ENCODE measurements around the gene SIMC1. TPM values are rescaled to one million over a fixed set of nuclear protein-coding genes. Genes with fewer than 3 reads are reported as not detected.

The SIMC1 gene
- total RNA-seq, 1 experiment from 2014 or later = 17.7 TPM

- DNase-seq (ENCODE audit: low spot score) = peak; percentile 91
These were observed 123.4 kb downstream of the SIMC1 start, which contains the start of gene KIAA1191 for GRCh38 chr5:176361437-176362232. TSS of gene KIAA1191 (minus strand) at chr5:176361764. CDS start at chr5:176359508, 2,256 bp downstream.

DNA sequence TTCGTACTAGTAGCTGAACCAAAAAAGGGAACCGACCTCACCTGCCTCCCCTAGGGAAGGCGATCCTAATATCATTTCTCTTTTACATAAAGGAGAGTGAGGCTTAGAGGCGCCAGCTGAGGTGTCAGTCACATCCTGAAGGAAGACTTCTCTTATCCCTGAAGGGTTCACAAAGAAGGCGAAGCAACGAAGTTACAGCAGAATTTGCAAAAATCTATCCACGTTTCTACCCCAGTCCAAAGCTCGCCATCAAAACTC is 123.9 kb downstream of the SIMC1 start:
- no peak for DNase-seq (ENCODE audit: low spot score)

DNA sequence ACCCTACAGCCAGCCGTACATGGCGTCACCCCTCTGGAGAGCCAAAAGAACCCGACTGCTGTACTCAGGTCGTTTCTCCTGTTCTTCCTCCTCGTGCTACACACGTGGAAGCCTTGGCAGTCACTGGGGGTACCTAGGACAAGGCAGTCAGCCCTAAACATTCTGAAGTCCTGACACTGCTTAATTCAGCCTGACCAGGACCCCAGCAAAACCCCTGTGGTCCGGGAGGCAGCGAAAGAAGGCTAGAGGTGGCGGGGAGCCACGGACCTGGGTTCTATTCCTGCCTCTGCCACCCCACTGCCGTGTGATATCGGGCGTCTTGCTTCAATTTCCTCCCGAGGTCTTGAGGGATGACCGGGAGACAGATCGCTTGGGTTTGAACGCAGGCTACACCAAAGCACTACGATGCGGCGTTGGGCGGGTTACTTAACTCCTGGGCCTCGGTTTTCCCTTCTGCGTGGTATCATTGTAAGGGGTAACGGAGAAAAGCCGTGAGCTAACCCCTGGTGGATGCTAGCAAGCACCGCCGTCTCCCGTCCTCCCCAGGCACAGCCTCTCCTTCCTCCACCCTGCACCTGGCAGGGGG is 126.6 kb downstream of the SIMC1 start:
- DNase-seq (ENCODE audit: low spot score) = no peak

- DNase-seq (ENCODE audit: low spot score) = no peak
These were observed 127.4 kb downstream of the SIMC1 start, which contains the start of gene ARL10 for GRCh38 chr5:176365351-176366231. TSS of gene ARL10 (plus strand) at chr5:176365487. CDS start at chr5:176365564, 77 bp downstream.

DNA sequence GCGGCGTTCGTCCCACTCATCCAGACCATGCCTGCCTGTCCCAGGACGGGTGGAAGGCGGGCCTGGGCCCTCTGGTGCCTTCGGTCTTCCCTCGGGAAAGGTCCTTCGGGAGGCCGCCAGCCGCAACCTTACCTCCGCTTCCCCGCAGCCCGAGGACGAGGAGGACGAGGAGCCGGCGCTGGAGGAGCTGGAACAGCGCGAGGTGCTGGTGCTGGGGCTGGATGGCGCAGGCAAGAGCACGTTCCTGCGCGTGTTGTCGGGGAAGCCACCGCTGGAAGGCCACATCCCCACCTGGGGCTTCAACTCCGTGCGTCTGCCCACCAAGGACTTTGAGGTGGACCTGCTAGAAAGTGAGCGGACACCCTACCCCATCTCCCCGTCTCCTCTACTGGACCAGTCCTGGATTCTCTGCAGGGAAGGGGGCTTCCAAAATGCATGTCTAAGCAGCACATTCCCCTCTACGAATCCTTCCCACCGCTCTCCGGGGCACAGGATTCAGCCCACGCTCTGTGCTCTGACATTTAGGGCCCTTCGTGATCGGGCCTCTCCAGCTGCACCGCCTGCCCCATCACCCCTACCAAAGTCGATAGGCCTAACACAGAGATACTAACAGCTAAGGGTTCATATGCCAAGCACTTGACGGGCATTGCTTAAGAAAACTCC is 128.1 kb downstream of the SIMC1 start:
- no peak for DNase-seq (ENCODE audit: low spot score)

GRCh38 chr5:176368726-176369125 is 130.5 kb downstream of the SIMC1 start:
- no peak for DNase-seq (ENCODE audit: low spot score)

DNA sequence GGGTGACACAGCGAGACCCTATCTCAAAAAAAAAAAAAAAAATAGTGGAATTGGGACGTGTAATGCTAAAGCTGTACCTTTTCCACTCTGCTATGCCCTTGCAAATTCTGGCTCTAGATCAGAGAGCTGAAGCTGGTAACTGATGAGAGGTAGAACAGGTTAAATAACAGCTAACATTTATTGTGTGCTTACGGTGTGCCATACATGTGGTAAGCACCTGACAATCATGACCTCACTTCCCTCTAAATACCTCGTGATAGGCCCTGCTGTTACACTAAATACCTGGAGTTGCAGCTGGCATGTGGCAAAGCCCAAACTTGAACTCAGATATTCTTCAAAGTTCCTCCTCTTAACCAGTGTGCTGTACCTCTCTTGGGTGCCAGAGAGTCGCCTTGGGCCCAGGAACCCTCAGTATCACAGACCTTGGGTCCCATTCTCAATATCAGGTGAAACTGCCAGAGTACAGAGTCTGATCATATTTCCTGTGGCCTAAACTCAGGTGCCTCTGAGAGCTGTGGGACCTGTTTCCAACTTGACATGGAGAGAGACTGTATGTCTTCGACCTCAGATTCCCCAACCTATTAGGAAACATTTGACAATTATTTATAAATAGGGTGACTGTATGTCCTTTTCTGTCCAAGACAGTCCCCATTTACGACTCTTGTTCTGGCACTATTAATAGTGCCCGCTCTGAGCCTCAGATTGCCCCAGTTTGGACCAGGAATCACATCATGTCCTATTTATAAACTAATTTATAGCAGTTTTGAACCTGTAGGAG is 131.9 kb downstream of the SIMC1 start:
- DNase-seq (ENCODE audit: low spot score) = no peak

DNA sequence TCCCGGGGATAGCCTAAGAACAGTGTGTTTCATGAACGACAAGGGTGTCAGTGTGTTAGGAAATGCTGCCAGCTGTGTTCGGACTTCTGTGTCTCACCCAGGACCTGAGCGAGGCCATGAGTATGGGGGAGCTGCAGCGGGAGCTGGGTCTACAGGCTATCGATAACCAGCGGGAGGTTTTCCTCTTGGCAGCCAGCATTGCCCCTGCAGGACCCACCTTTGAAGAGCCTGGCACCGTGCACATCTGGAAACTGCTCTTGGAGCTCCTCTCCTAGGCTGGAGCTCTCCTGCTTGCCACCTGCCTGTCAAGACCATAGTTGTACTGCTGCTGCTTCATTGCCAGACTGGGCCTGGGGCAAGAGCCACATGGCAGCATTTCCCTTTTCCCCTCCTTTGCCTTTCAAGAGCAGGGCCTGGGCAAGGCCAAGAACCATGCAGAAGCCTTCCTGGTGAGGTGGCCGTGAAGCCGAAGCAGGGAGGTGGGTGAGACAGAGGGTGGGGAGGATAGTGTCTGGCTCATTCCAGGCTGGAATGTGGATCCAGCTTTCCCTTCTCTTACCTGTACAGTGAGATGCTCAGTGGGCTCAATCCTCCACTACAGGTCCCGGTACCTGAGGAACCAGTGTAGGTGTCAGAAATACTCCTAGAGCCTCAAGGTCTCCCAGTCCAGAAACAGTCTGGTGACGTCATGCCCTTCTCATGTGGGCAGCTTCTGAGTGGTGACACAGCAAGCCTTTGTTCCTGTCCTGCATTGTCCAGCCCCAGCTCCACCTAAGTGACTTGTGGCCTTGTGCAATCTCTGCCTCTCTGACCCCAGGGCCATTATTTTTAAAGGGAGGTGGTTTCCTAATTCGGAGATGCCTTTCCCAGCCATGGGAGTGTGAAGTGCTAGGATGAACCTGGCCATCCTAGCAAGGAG is 133.7 kb downstream of the SIMC1 start:
- peak; percentile 52 for DNase-seq (ENCODE audit: low spot score)

DNA sequence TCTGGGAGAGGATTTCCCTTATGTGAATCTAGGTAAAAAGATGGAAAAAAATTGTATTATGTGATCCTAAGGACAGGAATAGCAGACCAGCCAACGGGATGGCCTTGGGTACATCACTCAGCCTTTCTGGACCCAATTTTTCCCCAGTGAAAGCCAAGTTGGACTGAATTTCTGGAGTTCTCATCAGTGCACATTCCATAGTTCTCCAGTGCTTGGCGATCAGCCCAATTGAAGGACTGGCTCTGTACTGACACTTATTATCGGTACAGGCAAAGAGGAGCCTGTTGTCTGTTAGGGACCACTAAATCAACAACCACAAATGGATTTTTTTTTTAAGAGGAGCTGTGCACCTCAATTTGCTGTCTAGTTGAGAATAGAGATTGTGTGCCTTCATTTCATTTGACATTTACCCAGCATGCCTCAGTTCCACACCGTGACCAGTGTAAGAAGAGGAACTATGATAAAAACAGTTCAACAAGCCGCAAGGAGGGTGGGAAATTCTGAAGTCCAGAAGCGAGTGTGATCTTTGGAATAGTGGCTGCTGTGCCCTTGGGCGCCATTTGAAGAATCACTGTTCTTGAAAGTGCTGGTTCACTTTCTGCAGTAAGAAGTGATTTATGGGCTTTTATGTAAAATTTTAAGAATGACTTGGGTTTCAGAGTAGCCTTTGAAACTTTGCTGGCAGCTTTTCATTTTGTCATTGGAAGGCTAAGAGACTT is 135.0 kb downstream of the SIMC1 start:
- no peak for DNase-seq (ENCODE audit: low spot score)

DNA sequence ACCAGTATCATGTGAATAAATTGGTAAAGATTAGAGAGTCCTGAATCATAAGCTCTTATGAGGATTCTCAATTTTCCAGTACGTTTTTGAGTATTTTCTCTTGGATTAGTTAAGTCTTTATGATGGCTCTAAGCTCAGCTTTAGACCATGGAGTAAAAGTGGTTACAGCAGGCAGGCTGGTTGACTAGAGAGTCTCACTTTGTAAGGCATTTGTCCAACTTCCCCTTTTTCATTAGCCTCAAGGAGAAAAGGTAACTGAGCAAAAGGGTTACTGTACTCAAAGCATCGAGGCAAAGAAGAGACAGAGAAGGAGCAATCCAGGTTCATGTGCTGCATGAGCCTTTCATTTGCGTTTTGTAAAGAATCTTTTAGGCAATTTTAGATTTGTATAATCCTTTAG is 141.7 kb downstream of the SIMC1 start:
- no peak for DNase-seq (ENCODE audit: low spot score)

GRCh38 chr5:176381423-176381822 is 143.2 kb downstream of the SIMC1 start:
- no peak for DNase-seq (ENCODE audit: low spot score)

DNA sequence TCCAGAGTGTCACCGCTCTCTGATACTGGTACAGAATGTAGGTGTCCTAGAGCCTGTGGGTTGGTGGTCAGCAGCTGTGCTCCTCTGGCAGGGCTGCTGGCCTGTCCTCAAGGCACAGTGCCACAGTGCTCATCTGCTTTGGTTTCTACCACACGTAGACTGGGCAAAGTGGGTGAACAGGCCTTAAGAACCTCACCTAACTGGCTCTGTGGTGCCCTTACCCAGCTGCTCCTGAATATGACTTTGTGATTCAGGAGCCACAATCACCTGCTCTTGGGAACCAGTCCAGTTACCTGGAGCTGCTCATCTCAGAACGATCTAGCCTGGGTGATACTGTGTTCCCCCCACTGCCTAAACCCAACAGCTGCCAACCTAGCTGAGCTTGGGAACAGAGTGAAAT is 143.8 kb downstream of the SIMC1 start:
- DNase-seq (ENCODE audit: low spot score) = no peak

- DNase-seq (ENCODE audit: low spot score) = no peak
These were observed 144.5 kb downstream of the SIMC1 start for GRCh38 chr5:176382721-176383120.

GRCh38 chr5:176383248-176383905 is 145.2 kb downstream of the SIMC1 start:
- DNase-seq (ENCODE audit: low spot score) = no peak

DNA sequence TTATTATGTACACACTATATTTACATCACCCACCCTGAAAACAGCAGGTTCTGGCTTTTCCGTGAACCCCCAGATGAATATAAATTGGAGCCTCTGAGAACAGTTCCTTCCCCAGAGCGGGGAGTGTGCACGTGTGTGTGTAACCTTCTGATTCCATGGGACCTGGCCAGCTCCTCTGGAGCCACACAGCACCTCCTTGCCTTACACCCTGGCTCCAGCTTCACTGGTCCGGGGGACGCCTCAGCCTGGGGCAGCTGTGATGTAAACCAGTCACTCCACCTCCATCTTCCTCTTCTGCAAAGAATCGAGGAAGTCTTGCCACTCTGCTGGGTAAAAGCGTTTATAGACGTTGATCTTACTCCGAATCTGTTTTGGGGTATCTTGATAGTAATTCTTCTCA is 145.7 kb downstream of the SIMC1 start:
- DNase-seq (ENCODE audit: low spot score) = no peak

DNA sequence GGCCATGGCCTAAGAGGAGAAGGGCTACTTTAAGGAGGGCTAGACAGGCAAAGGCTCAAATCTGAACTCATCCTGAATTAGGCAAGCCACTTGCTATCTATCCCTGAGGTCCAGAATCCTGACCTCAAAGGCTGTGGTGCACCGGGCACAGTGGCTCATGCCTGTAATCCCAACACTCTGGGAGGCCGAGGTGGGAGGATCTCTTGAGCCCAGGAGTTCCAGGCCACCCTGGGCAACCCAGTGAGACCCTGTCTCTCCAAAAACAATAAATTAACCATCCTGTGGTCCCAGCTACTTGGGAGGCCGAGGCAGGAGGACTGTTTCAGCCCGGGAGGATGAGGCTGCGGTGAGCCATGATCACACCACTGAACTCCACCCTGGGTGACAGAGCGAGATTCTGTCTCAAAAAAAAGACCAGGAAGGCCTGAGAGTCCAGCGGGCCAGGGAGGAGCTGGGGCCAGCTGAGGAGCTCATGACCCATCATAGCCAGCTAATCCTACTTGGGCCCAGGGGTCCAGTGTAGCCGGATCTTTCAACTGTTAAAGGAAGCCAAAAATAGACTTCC is 146.2 kb downstream of the SIMC1 start:
- DNase-seq (ENCODE audit: low spot score) = no peak

- DNase-seq (ENCODE audit: low spot score) = no peak
These were observed 146.8 kb downstream of the SIMC1 start for GRCh38 chr5:176384991-176385390.

DNA sequence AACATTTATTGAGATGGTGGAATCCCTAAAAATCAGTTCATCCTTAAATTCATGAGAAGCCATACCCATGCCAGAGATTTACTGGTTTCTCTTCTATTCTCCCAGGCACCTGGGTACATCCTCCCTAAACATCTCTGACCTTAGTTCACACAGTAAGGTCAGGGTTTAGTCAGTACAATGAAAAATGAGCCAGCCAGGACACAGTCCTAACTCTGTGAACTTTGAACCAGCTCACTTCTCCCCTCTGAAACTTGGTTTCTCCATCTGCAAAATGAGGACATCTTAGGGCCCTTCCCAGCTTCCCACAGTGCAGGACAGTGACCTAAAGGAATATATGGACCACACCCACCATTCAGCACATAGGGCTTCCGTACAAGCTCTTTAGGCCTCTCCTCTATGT is 148.3 kb downstream of the SIMC1 start:
- DNase-seq (ENCODE audit: low spot score) = no peak

Data from H4 (cell line).